ENCODE results near the gene ARRB2. TPM values are rescaled to one million over a fixed set of nuclear protein-coding genes. Genes with fewer than 3 reads are reported as not detected.

The ARRB2 gene
- total and polyA plus RNA-seq, 2 of the 13 experiments (the other 11 are each of a cell fraction or from before 2014, with no cell fraction given) = 21.5 to 49.2 TPM

GRCh38 chr17:4739122-4740024 is 28.9 kb downstream of the ARRB2 start, which contains the start of the genes CXCL16 and ZMYND15 (continued):
- TF ChIP-seq PRDM10 (CRISPR knock-in tag; IDR thresholded peaks at IDR 0.05; ENCODE audit: low read depth) = no peak
- no peak for TF ChIP-seq MEF2D (CRISPR knock-in tag; IDR thresholded peaks at IDR 0.05)
- TF ChIP-seq NCOA1 (CRISPR knock-in tag; IDR thresholded peaks at IDR 0.05) = no peak
- no peak for TF ChIP-seq KIAA2018 (CRISPR knock-in tag; IDR thresholded peaks at IDR 0.05; ENCODE audit: borderline replicate concordance)
- TF ChIP-seq, protein P1, sequence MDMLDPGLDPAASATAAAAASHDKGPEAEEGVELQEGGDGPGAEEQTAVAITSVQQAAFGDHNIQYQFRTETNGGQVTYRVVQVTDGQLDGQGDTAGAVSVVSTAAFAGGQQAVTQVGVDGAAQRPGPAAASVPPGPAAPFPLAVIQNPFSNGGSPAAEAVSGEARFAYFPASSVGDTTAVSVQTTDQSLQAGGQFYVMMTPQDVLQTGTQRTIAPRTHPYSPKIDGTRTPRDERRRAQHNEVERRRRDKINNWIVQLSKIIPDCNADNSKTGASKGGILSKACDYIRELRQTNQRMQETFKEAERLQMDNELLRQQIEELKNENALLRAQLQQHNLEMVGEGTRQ (IDR thresholded peaks at IDR 0.05; ENCODE audit: low read depth, low read length) = no peak
- TF ChIP-seq, protein P1 (CRISPR knock-in tag; IDR thresholded peaks at IDR 0.05; ENCODE audit: borderline replicate concordance) = no peak
- no peak for TF ChIP-seq AFF4 (CRISPR knock-in tag; IDR thresholded peaks at IDR 0.05)
- no peak for TF ChIP-seq HNF4A (CRISPR knock-in tag; IDR thresholded peaks at IDR 0.05)

Measured in HepG2 (cell line).